A172 (cell line): ENCODE measurements around the gene CALHM1. TPM values are rescaled to one million over a fixed set of nuclear protein-coding genes. Genes with fewer than 3 reads are reported as not detected.
"Not testable (repeated sequence)": the region's sequence is repeated elsewhere in the genome, so short reads cannot be mapped to it uniquely, and the experiment has no call there.

Source experiments
- DNase-seq: peaks from one replicate; pipeline ENCODE4 v3.0.0-alpha.2; 2015; ENCODE audit warnings: low spot score
- total RNA-seq: library from RNA; depleted of rRNA; stranded (reverse); fragments of >200 nt; shearing (Covaris generic); gene quantifications from 2 replicates; pipeline ENCODE4 v1.2.3, GENCODE V29; 2014

Gene CALHM1
- total RNA-seq, 1 experiment from 2014 or later: not detected

GRCh38 chr10:103486635-103487409 is 28.1 kb upstream of the CALHM1 start:
- not testable (repeated sequence) for DNase-seq

- DNase-seq: peak; percentile 67
Measured at GRCh38 chr10:103481974-103482531, 23.4 kb upstream of the CALHM1 start.

- peak; percentile 29 for DNase-seq
Measured at GRCh38 chr10:103480521-103480920, 21.8 kb upstream of the CALHM1 start.

GRCh38 chr10:103479135-103479534 is 20.4 kb upstream of the CALHM1 start, which contains the start of gene CALHM3:
Gene CALHM3 (minus strand): TSS chr10:103479240. CDS start chr10:103479032, 208 bp downstream.
- DNase-seq: peak; percentile 82

- no peak for DNase-seq
Measured at GRCh38 chr10:103478671-103479070, 20.0 kb upstream of the CALHM1 start.

- DNase-seq: peak; percentile 17
Measured at GRCh38 chr10:103476046-103476768, 17.5 kb upstream of the CALHM1 start.

- no peak for DNase-seq
Measured at GRCh38 chr10:103475437-103475836, 16.7 kb upstream of the CALHM1 start.

- DNase-seq: no peak
Measured at GRCh38 chr10:103474077-103474476, 15.4 kb upstream of the CALHM1 start.

GRCh38 chr10:103473261-103473671 is 14.6 kb upstream of the CALHM1 start:
- no peak for DNase-seq

GRCh38 chr10:103472005-103472404 is 13.3 kb upstream of the CALHM1 start:
- DNase-seq: no peak

- peak; percentile 65 for DNase-seq
Measured at GRCh38 chr10:103470761-103471653, 12.3 kb upstream of the CALHM1 start.

GRCh38 chr10:103469201-103469600 is 10.5 kb upstream of the CALHM1 start:
- no peak for DNase-seq

- DNase-seq: no peak
Measured at GRCh38 chr10:103467406-103467805, 8.7 kb upstream of the CALHM1 start.

GRCh38 chr10:103466734-103467133 is 8.0 kb upstream of the CALHM1 start:
- DNase-seq: no peak

- no peak for DNase-seq
Measured at GRCh38 chr10:103465411-103466179, 6.9 kb upstream of the CALHM1 start.

- no peak for DNase-seq
Measured at GRCh38 chr10:103463499-103463898, 4.8 kb upstream of the CALHM1 start.

- DNase-seq: no peak
Measured at GRCh38 chr10:103459615-103460014, 915 bp upstream of the CALHM1 start.

- no peak for DNase-seq
Measured at GRCh38 chr10:103457896-103458583, 660 bp downstream of the CALHM1 start.

GRCh38 chr10:103457176-103457712 is 1.5 kb downstream of the CALHM1 start:
- no peak for DNase-seq

- no peak for DNase-seq
Measured at GRCh38 chr10:103456074-103456660, 2.5 kb downstream of the CALHM1 start.
